Breast epithelium (tissue), 3 donors: ENCODE data around the gene SPANXD.
"Not testable (repeated sequence)": the region's sequence is repeated elsewhere in the genome, so short reads cannot be mapped to it uniquely, and the experiment has no call there.

ENCODE experiments used
- CTCF ChIP-seq, 3 donors: fragments of 450-650 bp; IDR thresholded peaks; one replicate each; pipeline ENCODE4 v1.5.1; 2016 to 2017; ENCODE audit warnings: antibody characterized with exemption in 3 of 3, mild to moderate bottlenecking in 3 of 3, moderate library complexity in 3 of 3
- POLR2A ChIP-seq: fragments of 450-650 bp; IDR thresholded peaks from one replicate; pipeline ENCODE4 v1.6.1; 2016; ENCODE audit warnings: antibody characterized with exemption, mild to moderate bottlenecking, moderate library complexity

GRCh38 chrX:141698639-141699038, at the start of gene SPANXD:
- not testable (repeated sequence) for TF ChIP-seq CTCF (IDR thresholded peaks at IDR 0.05); POLR2A
